MV-4-11 (cell line): ENCODE results near the gene NR2E3.

Experiments
- DNase-seq: peaks from one replicate; lab custom pipeline; 2025; lab: John Stamatoyannopoulos, UW

Gene NR2E3

DNA sequence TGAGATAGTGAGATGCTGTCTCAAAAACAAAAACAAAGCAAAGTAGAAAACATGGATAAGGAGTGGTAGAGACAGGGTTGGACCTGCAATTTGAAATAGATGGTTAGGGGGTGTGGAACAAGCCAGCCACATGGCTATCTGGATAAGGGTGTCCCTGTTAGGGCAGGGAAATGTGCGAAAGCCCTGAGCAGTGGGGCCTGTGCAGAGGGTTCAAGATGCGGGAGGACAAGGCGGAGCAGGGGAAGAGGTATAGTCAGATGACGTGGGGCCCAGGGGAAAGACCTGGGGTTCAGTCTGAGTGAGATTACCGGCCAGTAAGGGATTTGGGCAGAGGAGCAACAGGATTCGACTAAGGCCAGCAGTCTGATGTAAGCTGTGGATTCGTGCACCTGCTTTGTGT, 18.4 kb upstream of the NR2E3 start:
- no peak for DNase-seq

GRCh38 chr15:71792521-71792920, 17.8 kb upstream of the NR2E3 start:
- DNase-seq, result no peak

DNA sequence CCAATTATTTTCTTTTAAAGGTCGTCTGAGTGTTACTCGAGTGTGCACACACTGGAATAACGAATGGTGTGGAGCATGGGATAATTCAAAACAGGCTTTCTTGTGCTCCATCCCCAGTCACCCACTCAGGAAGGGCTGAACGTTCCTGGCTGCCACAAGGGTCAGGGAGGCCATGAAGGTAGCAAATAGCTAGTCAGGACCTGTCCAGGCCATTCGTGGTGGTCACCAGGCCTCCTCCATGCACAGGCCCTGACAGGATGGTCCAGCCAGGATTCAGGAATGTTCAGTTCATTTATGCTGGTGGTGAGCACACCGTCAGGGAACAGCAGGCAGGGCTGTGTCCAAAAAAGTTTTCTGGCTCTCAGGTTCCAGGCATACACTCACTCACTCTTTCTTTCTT, 11.7 kb upstream of the NR2E3 start:
- DNase-seq, result no peak

GRCh38 chr15:71800190-71800589, 10.2 kb upstream of the NR2E3 start:
- DNase-seq, result no peak

DNA sequence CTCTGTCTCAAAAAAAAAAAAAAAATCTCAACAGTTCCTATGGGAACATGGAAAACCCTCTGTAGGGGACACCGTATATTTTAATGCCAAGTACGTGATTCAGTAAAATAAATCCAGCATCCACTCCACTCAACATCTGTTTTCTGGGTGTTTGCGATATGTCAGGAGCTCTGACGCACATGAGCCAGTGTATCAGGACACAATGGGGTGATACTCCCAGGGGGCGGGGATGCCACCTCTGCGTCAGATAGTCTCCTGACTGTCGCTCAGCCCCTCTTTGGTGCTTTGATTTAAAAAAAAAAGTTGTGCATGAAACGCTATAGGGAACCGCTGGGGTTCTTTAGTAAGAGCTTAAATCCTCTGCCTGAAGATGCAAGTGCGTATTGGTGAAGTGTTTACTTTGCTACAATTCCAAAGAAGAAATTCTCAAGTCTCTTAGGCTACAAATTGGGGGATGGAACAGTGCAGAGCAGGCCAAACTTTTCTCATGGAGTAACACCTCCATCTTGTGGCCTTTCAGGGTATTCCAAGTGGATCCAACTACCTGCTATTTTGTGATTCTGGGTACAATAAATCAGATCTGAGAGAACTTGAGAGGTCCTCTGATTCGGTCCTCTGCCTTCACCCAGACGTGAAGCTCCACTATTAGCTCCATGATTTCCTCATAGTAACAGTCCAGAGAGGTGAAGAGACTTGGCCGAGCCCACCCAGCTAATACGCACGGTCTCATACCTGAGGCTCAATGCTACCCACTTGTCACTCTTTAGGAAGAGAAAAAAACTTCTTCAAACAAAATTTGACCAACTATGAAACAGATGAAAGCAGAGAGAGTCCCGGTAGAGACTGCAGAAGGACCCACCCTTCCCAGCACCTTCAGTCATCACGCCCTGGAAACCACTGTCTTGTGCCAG, 9.3 kb upstream of the NR2E3 start:
- DNase-seq, result peak; percentile 34

- DNase-seq, result no peak
Measured at GRCh38 chr15:71801935-71802655, 8.3 kb upstream of the NR2E3 start.

- DNase-seq, result no peak
Measured at GRCh38 chr15:71802770-71803169, 7.6 kb upstream of the NR2E3 start.

DNA sequence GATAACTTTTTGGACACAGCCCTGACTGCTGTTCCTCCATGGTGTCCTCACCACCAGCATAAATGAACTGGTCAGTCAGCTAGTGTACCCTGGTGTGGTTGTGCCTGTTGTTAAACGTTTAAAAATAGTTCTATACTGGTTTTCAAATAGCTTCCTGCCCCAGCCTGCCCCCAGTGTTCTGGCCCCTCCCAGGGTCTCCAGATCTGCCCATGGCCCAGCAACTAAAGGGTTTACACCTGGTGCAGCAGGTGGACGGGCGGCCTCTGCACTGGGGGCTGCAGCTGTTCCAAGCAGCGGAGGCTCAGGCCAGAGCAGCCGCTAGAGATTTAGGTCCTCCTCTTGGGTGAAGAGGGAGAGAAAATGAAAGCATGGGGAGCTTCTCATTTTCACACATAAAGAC, 6.1 kb upstream of the NR2E3 start:
- no peak for DNase-seq

- no peak for DNase-seq
Measured at GRCh38 chr15:71804695-71805470, 5.5 kb upstream of the NR2E3 start.

DNA sequence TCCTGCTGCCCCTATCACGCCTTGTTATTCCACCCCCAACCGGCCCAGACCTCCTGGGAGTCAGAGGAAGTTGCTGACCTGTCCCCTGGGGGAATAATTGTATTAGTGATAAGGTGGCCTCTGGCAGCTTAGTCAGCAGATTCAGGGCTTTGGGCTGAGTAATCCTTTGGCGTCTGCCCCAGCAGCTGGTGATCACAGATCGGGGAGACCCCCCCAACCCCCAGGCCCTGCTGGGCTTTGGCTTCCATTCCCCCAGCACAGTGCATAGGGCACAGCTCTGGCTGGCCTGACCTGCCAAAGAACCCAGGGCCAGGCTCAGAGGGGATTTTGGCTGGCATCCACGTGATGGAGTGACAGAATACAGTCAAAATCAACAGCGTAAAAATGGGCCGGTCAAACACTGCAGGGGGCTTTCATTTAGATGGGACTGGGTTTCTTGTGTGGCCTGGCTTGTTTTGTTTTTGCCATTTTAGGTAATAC, 3.9 kb upstream of the NR2E3 start:
- DNase-seq, result no peak

GRCh38 chr15:71807125-71807629, 3.2 kb upstream of the NR2E3 start:
- DNase-seq, result peak; percentile 44

GRCh38 chr15:71807691-71808091, 2.7 kb upstream of the NR2E3 start:
- no peak for DNase-seq

GRCh38 chr15:71808311-71809020, 1.9 kb upstream of the NR2E3 start:
- DNase-seq, result no peak

GRCh38 chr15:71809346-71809745, 1.0 kb upstream of the NR2E3 start:
- DNase-seq, result no peak

DNA sequence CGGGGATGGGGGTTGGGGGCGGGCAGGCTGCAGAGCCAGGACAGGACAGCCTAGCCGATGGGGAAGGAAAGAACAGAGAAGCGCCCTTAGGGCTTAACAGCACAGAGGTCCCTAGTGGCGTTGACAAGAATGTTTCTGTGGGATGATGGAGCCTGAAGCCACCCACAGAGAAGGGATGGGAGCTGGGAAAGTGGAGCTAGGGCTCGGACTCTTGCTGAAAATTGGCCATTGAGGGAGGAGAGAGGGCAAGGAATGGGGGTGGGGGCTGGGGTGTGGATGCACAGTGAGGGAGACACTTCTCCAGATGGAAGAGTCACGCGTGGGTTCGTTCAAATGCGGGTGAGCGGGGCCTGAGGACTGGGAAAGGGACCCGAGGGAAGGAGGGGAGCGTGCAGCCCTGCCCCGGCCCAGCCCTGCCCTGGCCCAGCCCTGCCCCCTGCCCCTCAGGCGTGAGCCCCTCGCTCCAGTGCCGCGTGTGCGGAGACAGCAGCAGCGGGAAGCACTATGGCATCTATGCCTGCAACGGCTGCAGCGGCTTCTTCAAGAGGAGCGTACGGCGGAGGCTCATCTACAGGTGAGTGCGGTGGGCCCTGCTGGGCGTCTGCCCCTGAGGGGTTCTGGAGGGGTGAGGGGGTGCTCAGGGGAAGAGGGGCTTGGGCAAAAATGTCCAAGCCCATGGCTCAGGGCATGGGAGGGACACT, 832 bp downstream of the NR2E3 start:
- DNase-seq, result no peak

GRCh38 chr15:71811752-71812735, 1.7 kb downstream of the NR2E3 start:
- DNase-seq, result no peak

- no peak for DNase-seq
Measured at GRCh38 chr15:71812966-71813722, 2.8 kb downstream of the NR2E3 start.

DNA sequence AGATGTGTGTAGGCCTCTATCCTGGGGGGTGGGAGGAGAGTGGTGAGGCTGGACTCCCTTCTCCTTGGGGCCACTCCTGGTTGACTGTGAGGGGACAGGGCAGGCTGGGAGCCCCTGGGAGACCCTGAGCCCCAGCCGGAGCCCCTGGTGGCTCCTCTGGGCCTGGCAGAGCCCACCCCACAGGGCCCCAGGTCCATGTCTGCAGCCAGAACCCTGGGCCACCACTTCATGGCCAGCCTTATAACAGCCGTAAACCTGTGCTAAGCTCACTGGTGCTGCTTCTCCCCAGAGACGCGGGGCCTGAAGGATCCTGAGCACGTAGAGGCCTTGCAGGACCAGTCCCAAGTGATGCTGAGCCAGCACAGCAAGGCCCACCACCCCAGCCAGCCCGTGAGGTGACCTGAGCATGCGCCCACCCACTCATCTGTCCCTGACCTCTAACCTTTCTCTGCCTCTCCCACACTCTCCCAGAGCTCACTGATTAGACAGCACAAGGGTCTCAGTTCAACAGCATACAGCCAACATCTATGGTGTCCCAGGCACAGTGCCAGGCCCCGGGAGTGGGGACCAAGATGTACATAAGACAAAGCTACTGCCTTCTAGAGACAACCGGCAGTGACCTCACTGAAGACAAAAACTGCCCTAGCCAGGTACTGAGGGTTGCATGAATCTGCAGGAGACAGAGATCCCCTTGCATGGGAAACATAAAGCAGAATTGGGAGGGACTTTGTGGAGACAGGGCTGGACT, 3.5 kb downstream of the NR2E3 start:
- DNase-seq, result no peak
